Activated CD8-positive, alpha-beta T cell treated with anti-CD3 and anti-CD28 coated beads for 36 hours (primary cell): ENCODE measurements around the gene ZNF611. TPM values are rescaled to one million over a fixed set of nuclear protein-coding genes. Genes with fewer than 3 reads are reported as not detected.

ENCODE experiments used
- ATAC-seq: fragments of 200-7000 bp; cut with Tn5 transposase; one replicate; pipeline ENCODE4 v1.10.0; 2021; ENCODE audit warnings: mild to moderate bottlenecking, moderate library complexity
- CTCF ChIA-PET: fragments of 350-600 bp; sonication (Branson Sonifier 250); formaldehyde crosslinking; loops from one replicate; lab custom pipeline; 2021; ENCODE audit warnings: antibody characterized with exemption; lab: Charles Lee
- POLR2A ChIA-PET: fragments of 350-600 bp; sonication (Branson Sonifier 250); formaldehyde crosslinking; loops from one replicate; lab custom pipeline; 2021; ENCODE audit warnings: antibody characterized with exemption; lab: Charles Lee
- DNase-seq: peaks from one replicate; pipeline ENCODE4 v3.0.0-alpha.2; 2020
- H3K27ac Mint-ChIP-seq: one replicate; pipeline ENCODE4 v1.8.0; 2021; ENCODE audit warnings: mild to moderate bottlenecking, mixed read lengths
- H3K27me3 Mint-ChIP-seq: one replicate; pipeline ENCODE4 v1.8.0; 2021; ENCODE audit warnings: mixed read lengths
- H3K36me3 Mint-ChIP-seq: one replicate; pipeline ENCODE4 v1.8.0; 2021; ENCODE audit warnings: low read depth, mixed read lengths
- H3K4me1 Mint-ChIP-seq: one replicate; pipeline ENCODE4 v1.8.0; 2021; ENCODE audit warnings: low read depth, mixed read lengths
- H3K4me3 Mint-ChIP-seq: one replicate; pipeline ENCODE4 v1.8.0; 2021; ENCODE audit warnings: mild to moderate bottlenecking, moderate library complexity, mixed read lengths
- H3K9me3 Mint-ChIP-seq: one replicate; pipeline ENCODE4 v1.8.0; 2021; ENCODE audit warnings: mixed read lengths
- CTCF ChIP-seq: fragments of 200-600 bp; IDR thresholded peaks from one replicate; pipeline ENCODE4 v1.8.0; 2022; ENCODE audit warnings: antibody characterized with exemption, mild to moderate bottlenecking
- intact Hi-C: fragments of 100-400 bp; cut with micrococcal nuclease; formaldehyde crosslinking; loops from one replicate; pipeline ENCODE4 v1.10.0; 2022
- total RNA-seq, 2 experiments: library from RNA; stranded (reverse); gene quantifications; one replicate each; pipeline ENCODE4 v1.2.3, GENCODE V29; 2021

The ZNF611 gene
- total RNA-seq, 2 experiments from 2014 or later, result 18.4 to 20.9 TPM

- CTCF ChIA-PET, result no interaction called here
- intact Hi-C loops, result no loop called here
Measured at GRCh38 chr19:52665027-52665426, 69.8 kb downstream of the ZNF611 start.

DNA sequence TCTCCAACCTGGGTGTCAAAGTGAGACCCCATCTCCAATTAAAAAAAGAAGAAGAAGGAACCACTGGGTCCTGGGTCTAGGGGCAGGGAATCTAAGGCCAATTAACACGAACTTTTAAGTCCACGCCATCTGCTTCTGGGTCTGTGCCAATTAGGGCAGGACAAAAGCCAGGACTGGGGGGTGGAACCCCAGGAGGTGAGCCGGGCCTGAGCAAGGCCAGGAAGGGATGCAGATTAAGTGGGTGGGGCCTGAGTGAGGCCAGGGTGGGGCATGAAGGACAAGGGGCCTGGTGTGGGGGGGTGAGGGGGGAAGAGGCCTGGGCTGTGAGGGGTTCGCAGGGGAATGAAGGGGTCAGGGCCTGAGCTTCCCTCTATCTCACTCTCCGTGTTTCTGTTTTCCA, 70.4 kb downstream of the ZNF611 start:
- H3K27me3 Mint-ChIP-seq, result no peaks in the 10 kb centered on the region
- POLR2A ChIA-PET, result no interaction called here
- peaks cover 9% of the 10 kb centered on the region for H3K4me1 Mint-ChIP-seq
- peaks cover 39% of the 10 kb centered on the region for H3K36me3 Mint-ChIP-seq
- no peak for TF ChIP-seq CTCF
- DNase-seq, result no peak
- H3K27ac Mint-ChIP-seq, result no peak overlapping the region
- ATAC-seq, result no peak
- H3K9me3 Mint-ChIP-seq, result no peaks in the 10 kb centered on the region
- H3K4me3 Mint-ChIP-seq, result no peak overlapping the region
- CTCF ChIA-PET, result no interaction called here
- intact Hi-C loops, result no loop called here

More at GRCh38 chr19:52665027-52665426, 69.8 kb downstream of the ZNF611 start:
- Mint-ChIP-seq H3K36me3 (peaks cover 38% of the 10 kb centered on the region), H3K9me3 (no peaks in the 10 kb centered on the region), H3K4me1 (peaks cover 10% of the 10 kb centered on the region), H3K4me3 (no peak overlapping the region), H3K27ac (no peak overlapping the region), H3K27me3 (no peaks in the 10 kb centered on the region)
- POLR2A ChIA-PET, result no interaction called here
- DNase-seq, result no peak
- TF ChIP-seq CTCF, result no peak
- ATAC-seq, result no peak

GRCh38 chr19:52662631-52663030, 72.2 kb downstream of the ZNF611 start:
- H3K36me3 Mint-ChIP-seq, result peaks cover 56% of the 10 kb centered on the region
- H3K4me3 Mint-ChIP-seq, result no peak overlapping the region
- H3K9me3 Mint-ChIP-seq, result peaks cover 3% of the 10 kb centered on the region
- POLR2A ChIA-PET, result interaction anchor here (0.5 kb wide), 1 partner anchor 37 kb away, joined by 3 read pairs; no protein-coding TSS in a partner anchor
- H3K27me3 Mint-ChIP-seq, result no peaks in the 10 kb centered on the region
- TF ChIP-seq CTCF, result no peak
- no peak overlapping the region for H3K27ac Mint-ChIP-seq
- no peak for ATAC-seq
- no peak for DNase-seq
- intact Hi-C loops, result no loop called here
- CTCF ChIA-PET, result interaction anchor here (1.3 kb wide), 1 partner anchor 11 kb away, joined by 4 read pairs; no protein-coding TSS in a partner anchor
- H3K4me1 Mint-ChIP-seq, result peaks cover 16% of the 10 kb centered on the region

DNA sequence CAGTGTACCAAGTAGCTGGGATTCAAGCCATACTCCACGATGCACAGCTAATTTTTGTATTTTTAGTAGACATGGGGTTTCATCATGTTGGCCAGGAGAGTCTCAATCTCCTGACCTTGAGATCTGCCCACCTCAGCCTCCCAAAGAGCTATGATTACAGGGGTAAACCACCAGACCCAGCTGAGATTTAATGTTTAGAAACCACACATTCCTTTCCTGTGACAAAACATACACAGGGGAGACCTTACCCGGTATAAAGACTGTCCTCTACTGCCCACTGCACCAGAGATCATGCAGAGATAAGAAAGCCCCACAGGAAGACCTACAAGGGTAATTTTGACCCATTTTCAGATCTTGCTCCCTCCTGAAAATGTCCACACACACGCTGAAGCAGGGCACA, 73.9 kb downstream of the ZNF611 start:
- ChIA-PET POLR2A (interaction anchor here (0.7 kb wide), 1 partner anchor 22 kb away, joined by 3 read pairs; no protein-coding TSS in a partner anchor), CTCF (no interaction called here)
- H3K27ac Mint-ChIP-seq, result no peak overlapping the region
- H3K9me3 Mint-ChIP-seq, result peaks cover 3% of the 10 kb centered on the region
- ATAC-seq (no peak), DNase-seq (no peak)
- peaks cover 59% of the 10 kb centered on the region for H3K36me3 Mint-ChIP-seq
- intact Hi-C loops, result no loop called here
- H3K27me3 Mint-ChIP-seq, result no peaks in the 10 kb centered on the region
- H3K4me3 Mint-ChIP-seq, result no peak overlapping the region
- TF ChIP-seq CTCF, result no peak
- H3K4me1 Mint-ChIP-seq, result peaks cover 16% of the 10 kb centered on the region

- H3K4me1 Mint-ChIP-seq, result peaks cover 13% of the 10 kb centered on the region
- peaks cover 76% of the 10 kb centered on the region for H3K36me3 Mint-ChIP-seq
- ChIA-PET CTCF (interaction anchor here (1.5 kb wide), 1 partner anchor 9 kb away, joined by 3 read pairs; no protein-coding TSS in a partner anchor), POLR2A (interaction anchor here (0.8 kb wide), 1 partner anchor 9 kb away, joined by 3 read pairs; no protein-coding TSS in a partner anchor)
- no peak overlapping the region for H3K4me3 Mint-ChIP-seq
- no peaks in the 10 kb centered on the region for H3K27me3 Mint-ChIP-seq
- no peak for ATAC-seq
- no peak overlapping the region for H3K27ac Mint-ChIP-seq
- intact Hi-C loops, result no loop called here
- no peak for TF ChIP-seq CTCF
- DNase-seq, result no peak
- peaks cover 3% of the 10 kb centered on the region for H3K9me3 Mint-ChIP-seq
Measured at GRCh38 chr19:52659013-52659412, 75.8 kb downstream of the ZNF611 start.
